Measurements from ENCODE around the gene RXRG.
"Not testable (repeated sequence)": the region's sequence is repeated elsewhere in the genome, so short reads cannot be mapped to it uniquely, and the experiment has no call there.

RXRG gene

DNA sequence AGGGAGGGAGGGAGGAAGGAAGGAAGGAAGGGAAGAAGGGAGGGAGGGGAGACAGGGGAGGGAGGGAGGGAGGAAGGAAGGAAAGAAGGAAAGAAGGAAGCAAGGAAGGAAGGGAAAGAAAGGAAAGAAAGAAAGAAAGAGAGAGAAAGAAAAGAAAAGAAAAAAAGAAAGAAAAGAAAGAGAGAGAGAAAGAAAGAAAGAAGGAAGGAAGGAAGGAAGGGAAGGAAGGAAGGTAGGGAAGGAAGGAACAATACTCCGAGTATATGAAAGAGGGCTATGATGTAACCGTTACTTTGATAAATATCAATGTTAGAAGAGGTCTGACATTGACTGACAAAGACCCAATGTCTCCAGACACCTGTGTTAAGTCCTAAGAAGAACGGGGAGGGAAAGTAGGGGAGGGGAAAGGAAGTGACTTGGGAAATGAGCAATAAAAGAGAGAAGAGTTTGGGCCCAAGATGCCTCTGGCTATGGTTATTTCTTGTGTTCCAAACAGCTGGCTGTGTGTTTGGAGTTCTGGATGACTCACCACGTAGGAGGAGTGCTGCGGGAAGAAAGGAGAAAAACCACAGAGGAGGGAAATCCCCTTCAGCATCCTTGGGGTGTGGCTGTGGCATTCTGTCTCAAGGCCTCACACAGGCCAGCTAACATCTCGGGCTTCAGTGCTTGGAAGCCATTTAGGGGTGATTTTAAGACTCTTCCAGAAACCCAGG lies 37.0 kb upstream of the RXRG start:
- Histone ChIP-seq H3K9me3 (ENCODE audit: low read depth, low read length) (no peaks in the 10 kb centered on the region), H3K4me3 (no peak overlapping the region), H3K27ac (no peak overlapping the region), H3K9ac (ENCODE audit: insufficient read length) (no peak overlapping the region), H3K36me3 (ENCODE audit: insufficient read depth, low read length) (no peaks in the 10 kb centered on the region)
- peak; percentile 70 for DNase-seq (ENCODE audit: low read depth, low spot score)
- TF ChIP-seq EZH2 (IDR thresholded peaks at IDR 0.05) = no peak
- no peak for TF ChIP-seq FOXP2 (optimal IDR thresholded peaks at IDR 0.05; ENCODE audit: control extremely low read depth, extremely low read length, insufficient read depth)
- no peak for TF ChIP-seq POLR2AphosphoS5 (IDR thresholded peaks at IDR 0.05; ENCODE audit: borderline replicate concordance, low read depth, low read length)

- no peak overlapping the region for H3K27ac ChIP-seq
- DNase-seq (ENCODE audit: low read depth, low spot score) = no peak
- no peaks in the 10 kb centered on the region for H3K36me3 ChIP-seq (ENCODE audit: insufficient read depth, low read length)
- TF ChIP-seq FOXP2 (optimal IDR thresholded peaks at IDR 0.05; ENCODE audit: control extremely low read depth, extremely low read length, insufficient read depth) = no peak
- no peak for TF ChIP-seq EZH2 (IDR thresholded peaks at IDR 0.05)
- TF ChIP-seq POLR2AphosphoS5 (IDR thresholded peaks at IDR 0.05; ENCODE audit: borderline replicate concordance, low read depth, low read length) = no peak
- no peak overlapping the region for H3K9ac ChIP-seq (ENCODE audit: insufficient read length)
- H3K4me3 ChIP-seq = no peak overlapping the region
- H3K9me3 ChIP-seq (ENCODE audit: low read depth, low read length) = no peaks in the 10 kb centered on the region
Observed at GRCh38 chr1:165476776-165477175, 31.9 kb upstream of the RXRG start.

GRCh38 chr1:165474196-165474595 lies 29.3 kb upstream of the RXRG start:
- Histone ChIP-seq H3K9ac (ENCODE audit: insufficient read length) (no peak overlapping the region), H3K36me3 (ENCODE audit: insufficient read depth, low read length) (no peaks in the 10 kb centered on the region), H3K9me3 (ENCODE audit: low read depth, low read length) (no peaks in the 10 kb centered on the region), H3K4me3 (no peak overlapping the region), H3K27ac (no peak overlapping the region)
- TF ChIP-seq FOXP2 (optimal IDR thresholded peaks at IDR 0.05; ENCODE audit: control extremely low read depth, extremely low read length, insufficient read depth) (no peak), POLR2AphosphoS5 (IDR thresholded peaks at IDR 0.05; ENCODE audit: borderline replicate concordance, low read depth, low read length) (no peak), EZH2 (IDR thresholded peaks at IDR 0.05) (no peak)
- no peak for DNase-seq (ENCODE audit: low read depth, low spot score)

GRCh38 chr1:165473081-165473480 lies 28.2 kb upstream of the RXRG start:
- Histone ChIP-seq H3K9me3 (ENCODE audit: low read depth, low read length) (no peaks in the 10 kb centered on the region), H3K27ac (no peak overlapping the region), H3K9ac (ENCODE audit: insufficient read length) (no peak overlapping the region), H3K4me3 (no peak overlapping the region), H3K36me3 (ENCODE audit: insufficient read depth, low read length) (no peaks in the 10 kb centered on the region)
- TF ChIP-seq EZH2 (IDR thresholded peaks at IDR 0.05) = no peak
- TF ChIP-seq FOXP2 (optimal IDR thresholded peaks at IDR 0.05; ENCODE audit: control extremely low read depth, extremely low read length, insufficient read depth) = no peak
- no peak for TF ChIP-seq POLR2AphosphoS5 (IDR thresholded peaks at IDR 0.05; ENCODE audit: borderline replicate concordance, low read depth, low read length)
- no peak for DNase-seq (ENCODE audit: low read depth, low spot score)

DNA sequence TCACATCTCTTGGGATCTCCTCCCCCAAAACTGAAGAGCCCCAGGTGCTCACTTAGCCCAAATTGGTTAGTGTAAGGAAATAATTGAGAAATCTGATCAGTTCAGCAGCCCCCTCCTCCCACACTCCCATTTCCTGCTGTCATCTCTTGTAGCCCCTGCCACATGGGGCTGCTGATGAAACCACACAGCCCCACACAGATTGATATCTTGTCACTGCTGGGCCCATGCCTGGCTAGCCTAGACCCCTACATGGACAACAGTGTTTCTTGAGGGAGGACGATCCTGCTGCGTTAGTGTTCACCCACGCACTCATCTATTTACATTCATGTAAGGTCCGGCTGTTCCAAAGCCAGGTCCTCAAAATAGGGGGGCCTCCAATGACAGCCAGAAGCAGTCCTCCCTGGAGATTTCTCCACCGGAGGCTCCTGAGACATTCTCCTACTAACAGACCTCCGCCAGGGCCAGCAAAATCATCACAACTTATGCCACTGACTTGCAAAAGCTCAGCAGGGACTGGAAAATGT lies 23.9 kb upstream of the RXRG start:
- Histone ChIP-seq H3K9ac (ENCODE audit: insufficient read length) (no peak overlapping the region), H3K36me3 (ENCODE audit: insufficient read depth, low read length) (no peaks in the 10 kb centered on the region), H3K9me3 (ENCODE audit: low read depth, low read length) (no peaks in the 10 kb centered on the region), H3K4me3 (no peak overlapping the region), H3K27ac (no peak overlapping the region)
- no peak for DNase-seq (ENCODE audit: low read depth, low spot score)
- no peak for TF ChIP-seq FOXP2 (optimal IDR thresholded peaks at IDR 0.05; ENCODE audit: control extremely low read depth, extremely low read length, insufficient read depth)
- TF ChIP-seq EZH2 (IDR thresholded peaks at IDR 0.05) = no peak
- TF ChIP-seq POLR2AphosphoS5 (IDR thresholded peaks at IDR 0.05; ENCODE audit: borderline replicate concordance, low read depth, low read length) = no peak

- Histone ChIP-seq H3K4me3 (no peak overlapping the region), H3K36me3 (ENCODE audit: insufficient read depth, low read length) (no peaks in the 10 kb centered on the region), H3K9me3 (ENCODE audit: low read depth, low read length) (no peaks in the 10 kb centered on the region), H3K9ac (ENCODE audit: insufficient read length) (no peak overlapping the region), H3K27ac (no peak overlapping the region)
- TF ChIP-seq FOXP2 (optimal IDR thresholded peaks at IDR 0.05; ENCODE audit: control extremely low read depth, extremely low read length, insufficient read depth) (no peak), POLR2AphosphoS5 (IDR thresholded peaks at IDR 0.05; ENCODE audit: borderline replicate concordance, low read depth, low read length) (no peak), EZH2 (IDR thresholded peaks at IDR 0.05) (no peak)
- no peak for DNase-seq (ENCODE audit: low read depth, low spot score)
Observed at GRCh38 chr1:165468253-165468652, 23.3 kb upstream of the RXRG start.

- no peaks in the 10 kb centered on the region for H3K36me3 ChIP-seq (ENCODE audit: insufficient read depth, low read length)
- H3K9me3 ChIP-seq (ENCODE audit: low read depth, low read length) = no peaks in the 10 kb centered on the region
- H3K27ac ChIP-seq = no peak overlapping the region
- no peak for DNase-seq (ENCODE audit: low read depth, low spot score)
- no peak overlapping the region for H3K9ac ChIP-seq (ENCODE audit: insufficient read length)
- no peak for TF ChIP-seq FOXP2 (optimal IDR thresholded peaks at IDR 0.05; ENCODE audit: control extremely low read depth, extremely low read length, insufficient read depth)
- TF ChIP-seq POLR2AphosphoS5 (IDR thresholded peaks at IDR 0.05; ENCODE audit: borderline replicate concordance, low read depth, low read length) = no peak
- TF ChIP-seq EZH2 (IDR thresholded peaks at IDR 0.05) = no peak
- no peak overlapping the region for H3K4me3 ChIP-seq
Observed at GRCh38 chr1:165467706-165468105, 22.8 kb upstream of the RXRG start.

- H3K9ac ChIP-seq (ENCODE audit: insufficient read length) = no peak overlapping the region
- no peak overlapping the region for H3K27ac ChIP-seq
- DNase-seq (ENCODE audit: low read depth, low spot score) = no peak
- TF ChIP-seq POLR2AphosphoS5 (IDR thresholded peaks at IDR 0.05; ENCODE audit: borderline replicate concordance, low read depth, low read length) (no peak), FOXP2 (optimal IDR thresholded peaks at IDR 0.05; ENCODE audit: control extremely low read depth, extremely low read length, insufficient read depth) (no peak), EZH2 (IDR thresholded peaks at IDR 0.05) (no peak)
- no peak overlapping the region for H3K4me3 ChIP-seq
- no peaks in the 10 kb centered on the region for H3K9me3 ChIP-seq (ENCODE audit: low read depth, low read length)
- no peaks in the 10 kb centered on the region for H3K36me3 ChIP-seq (ENCODE audit: insufficient read depth, low read length)
Observed at GRCh38 chr1:165463978-165464377, 19.1 kb upstream of the RXRG start.

DNA sequence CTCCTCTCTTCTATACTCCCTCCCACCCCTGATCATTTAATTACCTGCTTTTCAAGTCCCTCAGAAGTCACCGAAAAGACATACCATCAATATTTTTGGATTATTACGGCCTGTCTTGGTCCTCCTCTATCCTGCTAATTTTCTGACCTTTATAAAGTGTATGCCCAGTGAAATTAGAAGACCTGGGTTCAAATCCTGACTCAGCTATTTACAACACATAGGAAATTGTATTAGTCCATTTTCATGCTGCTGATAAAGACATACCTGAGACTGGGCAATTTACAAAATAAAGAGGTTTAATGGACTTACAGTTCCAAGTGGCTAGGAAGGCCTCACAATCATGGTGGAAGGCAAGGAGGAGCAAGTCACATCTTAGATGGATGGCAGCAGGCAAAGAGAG lies 14.8 kb upstream of the RXRG start:
- not testable (repeated sequence) for DNase-seq (ENCODE audit: low read depth, low spot score); H3K9ac ChIP-seq (ENCODE audit: insufficient read length); H3K27ac ChIP-seq; H3K4me3 ChIP-seq; H3K9me3 ChIP-seq (ENCODE audit: low read depth, low read length); H3K36me3 ChIP-seq (ENCODE audit: insufficient read depth, low read length)

Data from SK-N-MC (cell line).